ENCODE measurements around the gene UST.
"Not testable (repeated sequence)": the region's sequence is repeated elsewhere in the genome, so short reads cannot be mapped to it uniquely, and the experiment has no call there.

UST gene

DNA sequence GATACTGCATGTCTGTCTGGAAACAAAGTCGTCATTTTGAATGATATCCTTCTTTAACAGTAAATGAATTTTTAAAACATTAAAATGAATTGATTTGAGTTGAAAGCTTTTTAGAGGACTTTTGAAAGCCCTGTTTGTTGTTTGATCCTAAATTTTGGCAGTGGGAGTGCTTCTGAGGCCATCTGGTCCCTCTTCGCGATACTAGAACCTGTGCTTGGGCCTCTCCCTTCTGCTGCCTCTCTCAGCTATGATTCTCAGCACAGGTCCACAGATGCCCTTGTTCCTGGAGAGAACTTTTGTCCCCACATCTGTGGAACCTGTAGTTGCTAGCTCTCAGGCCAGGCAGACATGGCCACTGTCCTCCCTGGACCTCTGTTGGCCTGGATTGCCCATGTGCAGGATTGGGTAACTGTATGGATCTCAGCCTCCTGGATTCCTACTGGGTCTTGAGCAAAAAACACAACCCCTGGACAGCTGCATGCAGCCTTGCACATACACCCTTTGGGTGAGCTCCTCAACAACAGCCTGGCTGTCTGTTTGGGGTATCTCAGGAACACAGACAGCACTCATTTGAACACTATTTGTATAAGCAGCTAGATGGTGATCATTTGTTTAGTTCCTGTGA lies 21.9 kb downstream of the UST start:
- DNase-seq: no peak

DNA sequence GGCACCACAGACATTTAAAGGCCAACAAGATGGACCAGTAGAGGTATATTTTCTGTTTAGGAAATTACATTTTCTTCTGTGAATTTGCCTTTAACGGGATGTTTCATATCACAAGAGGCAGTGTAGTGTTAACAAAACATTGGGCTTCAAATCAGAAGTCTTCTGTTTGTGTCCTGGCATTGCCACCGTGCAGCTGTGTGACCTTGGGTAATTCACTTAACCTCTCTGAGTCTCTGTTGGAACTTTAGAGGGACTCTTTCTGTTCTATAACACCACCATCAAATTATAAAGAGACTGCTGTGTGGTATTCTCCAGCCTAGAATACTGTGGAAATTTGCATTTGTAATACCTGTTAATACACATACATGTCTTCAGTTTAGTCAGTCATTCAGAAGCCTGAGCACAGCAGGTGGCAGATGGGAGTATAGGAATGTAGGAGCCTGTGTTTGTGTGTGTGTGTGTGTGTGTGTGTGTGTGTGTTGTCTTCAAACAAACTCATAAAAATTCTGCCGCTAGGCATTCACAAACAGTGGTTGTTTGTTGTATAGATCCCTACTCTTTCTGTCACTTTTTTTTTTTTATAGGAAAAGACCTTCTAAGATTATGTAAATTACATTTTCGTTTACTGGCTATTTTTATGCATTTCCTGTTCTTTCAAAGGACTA lies 22.6 kb downstream of the UST start:
- DNase-seq: no peak

DNA sequence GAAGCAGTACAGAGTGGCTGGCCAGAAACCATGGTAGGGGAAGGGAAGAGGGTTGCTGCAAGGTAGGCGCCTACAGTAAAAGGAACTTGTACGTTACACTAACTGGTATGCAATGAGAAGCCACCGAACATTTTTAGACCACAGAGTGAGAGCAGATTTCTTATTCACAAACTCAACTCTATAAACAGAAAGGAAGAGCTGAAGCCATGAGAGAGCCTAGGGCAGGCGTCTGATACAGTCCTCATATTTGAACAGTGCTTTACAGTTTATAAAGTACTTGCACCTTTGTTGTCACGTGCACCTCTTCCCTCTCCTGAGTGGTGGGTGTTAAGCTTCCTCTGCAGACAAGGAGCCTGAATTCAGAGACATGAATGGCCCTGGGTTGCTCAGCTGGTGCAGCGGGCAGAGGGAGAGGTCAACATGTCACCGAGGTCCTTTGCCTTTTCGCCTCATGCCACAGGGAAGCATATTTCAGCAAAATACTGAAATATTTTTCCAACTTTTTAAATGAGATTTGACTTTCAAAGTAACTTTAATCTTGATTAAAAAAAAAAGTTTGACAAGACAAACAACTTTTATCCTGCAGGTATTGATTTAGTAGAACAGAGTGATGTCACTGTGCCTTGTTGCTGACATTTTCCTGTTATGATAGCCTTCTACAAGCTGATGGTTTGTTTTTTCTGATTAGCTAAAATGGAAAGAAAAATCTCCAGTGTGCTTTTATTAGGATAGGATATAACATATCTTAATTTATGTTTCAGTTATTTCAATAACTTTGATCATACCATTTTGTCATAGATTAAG lies 23.8 kb downstream of the UST start:
- no peak for DNase-seq

DNA sequence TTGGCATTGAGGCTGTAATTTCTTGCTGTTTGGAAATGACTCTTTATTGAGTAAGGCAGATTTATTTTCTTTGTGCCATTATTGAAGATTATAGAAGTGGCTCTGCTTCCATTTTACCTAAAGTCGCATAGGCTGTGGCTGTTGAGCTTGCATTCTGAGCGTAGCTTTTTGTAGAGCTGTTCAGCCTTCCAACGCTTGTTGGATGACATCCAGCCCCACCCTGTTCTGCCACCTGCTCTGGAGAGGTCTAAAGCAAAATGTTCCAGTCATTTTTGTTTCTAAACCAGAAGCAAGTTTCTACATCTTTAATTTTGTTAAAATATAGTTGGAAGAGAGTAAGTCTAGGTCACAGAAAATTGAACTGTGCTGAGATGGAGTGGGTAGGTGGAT lies 24.4 kb downstream of the UST start:
- DNase-seq: no peak

DNA sequence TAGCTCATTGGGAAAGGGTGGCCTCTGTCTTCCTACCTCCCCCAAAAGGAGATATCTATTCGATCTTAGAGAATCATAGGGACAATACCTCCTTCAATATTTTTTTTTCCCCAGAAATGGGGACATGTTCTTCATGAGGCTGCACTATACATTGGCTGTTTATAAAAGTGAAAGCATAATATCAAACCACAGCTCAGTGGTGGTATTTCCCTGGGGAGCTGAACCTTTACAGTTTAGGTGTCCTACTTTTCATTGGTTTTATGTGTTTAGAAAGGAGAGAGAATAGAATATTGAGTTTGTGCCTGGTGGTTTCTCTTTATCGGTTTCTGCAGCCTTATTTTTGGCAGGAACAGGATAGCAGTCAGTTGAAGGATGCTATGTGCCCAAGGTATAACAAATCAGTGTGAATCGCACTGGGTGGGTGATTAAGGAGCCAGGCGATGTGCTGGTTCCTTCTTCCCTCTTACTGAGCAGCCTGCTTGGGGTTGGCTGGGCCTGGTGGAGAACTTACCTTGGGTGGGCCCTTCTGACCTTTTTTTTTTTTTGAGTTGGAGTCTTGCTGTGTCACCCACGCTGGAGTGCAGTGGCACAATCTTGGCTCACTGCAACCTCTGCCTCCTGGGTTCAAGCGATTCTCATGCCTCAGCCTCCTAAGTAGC lies 25.2 kb downstream of the UST start:
- DNase-seq: no peak

DNA sequence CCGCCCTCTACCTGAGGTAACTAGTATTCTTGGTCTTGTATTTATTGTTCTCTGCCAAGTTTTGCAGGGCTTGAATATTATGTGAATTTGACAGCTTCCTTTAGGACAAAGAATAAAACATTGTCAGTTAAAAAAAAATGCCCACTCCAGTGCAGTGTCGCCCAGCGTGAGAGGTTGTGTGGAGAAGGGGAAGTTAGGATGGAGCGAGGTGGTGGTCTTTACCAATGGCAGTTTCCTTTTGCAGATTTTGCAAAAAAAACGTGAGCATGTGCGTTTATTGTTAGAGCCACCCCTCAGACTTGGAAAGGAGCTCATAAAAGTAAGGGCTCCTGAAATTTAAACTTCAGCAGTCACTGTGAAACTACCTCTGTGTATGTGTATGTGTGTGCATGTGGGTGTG lies 28.3 kb downstream of the UST start:
- DNase-seq: no peak

DNA sequence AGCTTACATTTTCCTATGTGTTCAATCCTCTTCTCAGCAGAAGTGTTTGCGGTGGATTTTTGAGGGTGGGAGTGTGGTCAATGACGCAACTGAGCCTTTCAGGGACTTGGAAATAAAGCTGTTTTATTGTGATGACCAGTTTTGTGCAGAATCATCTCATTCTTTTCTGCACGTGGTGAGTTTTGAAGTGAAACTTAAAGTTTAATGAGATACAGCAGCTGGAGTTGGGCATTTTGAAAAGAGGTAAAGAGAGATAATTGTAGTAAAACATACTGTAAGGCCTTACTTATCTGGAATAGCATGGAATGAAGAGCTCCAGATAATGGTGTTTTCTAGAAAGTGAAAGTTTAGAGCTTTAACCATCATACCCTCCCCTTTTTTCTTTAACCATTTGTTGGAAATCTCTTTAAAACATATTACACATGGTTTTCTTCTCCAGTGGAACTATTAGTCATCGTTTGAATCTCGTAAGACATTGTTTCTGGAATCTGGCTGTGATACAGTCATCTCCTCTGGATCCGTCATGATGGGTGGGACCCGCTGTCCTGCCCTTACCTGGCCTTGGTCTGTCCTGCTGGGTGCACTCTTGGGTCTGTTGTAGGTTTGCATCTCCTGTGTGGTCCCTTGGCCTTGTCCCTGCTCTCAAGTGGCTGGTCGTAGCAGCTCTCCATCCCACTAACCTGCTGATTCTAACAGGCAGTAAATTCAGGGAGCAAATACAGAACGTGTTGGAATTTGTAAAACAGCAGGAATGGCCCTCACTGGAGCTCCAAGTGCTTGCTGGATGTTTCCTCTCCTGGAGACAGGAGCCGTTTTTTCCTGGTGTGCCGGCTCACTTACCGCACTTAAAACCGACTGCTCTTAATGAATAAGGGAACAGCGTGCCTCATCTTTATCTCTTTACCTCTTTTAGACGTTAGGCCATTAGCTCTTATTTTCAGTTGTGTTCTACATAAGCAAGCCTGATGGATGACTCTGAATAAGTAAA lies 29.8 kb downstream of the UST start:
- DNase-seq: no peak

DNA sequence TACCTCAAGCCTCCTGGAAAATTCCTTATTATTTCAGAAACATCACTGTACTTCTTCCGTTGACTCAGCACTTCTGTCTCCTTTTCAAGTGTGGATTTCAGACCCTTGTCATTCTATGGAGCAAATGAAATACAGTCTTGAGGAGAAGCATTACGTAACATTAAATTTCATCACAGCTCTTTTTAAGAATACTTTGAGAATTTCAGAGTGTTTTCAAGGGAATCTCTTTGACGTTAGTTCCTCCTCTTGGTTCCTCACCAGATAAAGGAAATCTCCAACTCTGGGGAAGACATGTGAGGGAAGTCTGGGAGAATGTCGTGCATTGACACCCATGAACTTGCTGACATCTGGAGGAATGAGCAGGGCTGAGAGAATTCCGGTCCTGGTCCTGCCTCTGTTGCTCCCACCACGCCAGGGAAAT lies 32.3 kb downstream of the UST start:
- no peak for DNase-seq

DNA sequence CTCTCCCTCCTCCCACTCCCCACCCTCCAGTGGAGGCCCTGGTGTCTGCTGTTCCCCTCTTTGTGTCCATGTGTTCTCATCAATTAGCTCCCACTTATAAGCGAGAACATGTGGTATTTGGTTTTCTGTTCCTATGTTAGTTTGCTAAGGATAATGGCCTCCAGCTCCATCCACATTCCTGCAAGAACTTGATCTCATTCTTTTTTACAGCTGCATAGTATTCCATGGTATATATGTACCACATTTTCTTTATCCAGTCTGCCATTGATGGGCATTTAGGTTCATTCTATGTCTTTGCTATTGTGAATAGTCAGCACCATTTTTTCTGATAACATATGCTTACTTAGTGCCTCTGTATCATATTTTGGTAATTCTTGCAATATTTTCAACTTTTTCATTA lies 33.6 kb downstream of the UST start:
- DNase-seq: not testable (repeated sequence)

DNA sequence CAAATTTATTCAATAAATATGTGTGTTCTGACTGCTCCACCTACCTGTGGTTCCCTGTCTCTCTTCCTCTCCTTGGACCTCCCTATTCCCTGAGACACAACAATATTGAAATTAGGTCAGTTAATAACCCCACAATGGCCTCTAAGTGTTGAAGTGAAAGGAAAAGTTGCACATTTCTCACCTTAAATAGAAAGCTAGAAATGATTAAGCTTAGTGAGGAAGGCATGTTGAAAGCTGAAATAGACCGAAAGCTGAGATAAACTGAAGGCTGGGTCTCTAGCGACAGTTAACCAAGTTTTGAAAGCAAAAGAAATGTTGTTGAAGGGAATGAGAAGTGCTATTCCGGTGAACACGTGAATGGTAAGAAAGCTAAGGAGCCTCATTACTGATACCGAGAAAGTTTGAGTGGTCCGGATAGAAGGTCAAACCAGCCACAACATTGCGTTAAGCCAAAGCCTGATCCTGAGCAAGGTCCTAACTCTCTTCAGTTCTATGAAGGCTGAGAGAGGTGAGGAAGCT lies 34.1 kb downstream of the UST start:
- no peak for DNase-seq

DNA sequence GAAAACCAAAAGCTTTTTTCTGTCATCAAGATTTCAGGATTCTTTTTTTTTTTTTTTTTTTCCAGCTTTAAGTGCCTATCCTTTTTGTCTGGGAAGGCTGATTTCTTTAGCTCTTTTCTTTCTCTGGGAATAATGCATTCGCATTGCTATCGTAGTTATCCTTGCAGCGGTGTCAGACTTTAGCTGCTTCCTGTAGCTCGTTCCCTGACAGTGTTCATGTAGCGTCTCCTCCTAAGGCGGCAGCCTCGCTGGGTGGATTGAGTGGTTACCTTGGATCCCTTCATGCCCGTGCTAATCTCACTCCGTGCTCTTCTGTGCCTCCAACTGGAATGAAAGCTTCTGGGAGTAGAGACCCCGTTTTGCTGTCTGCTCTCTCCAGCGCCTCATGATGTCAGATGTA lies 43.1 kb downstream of the UST start:
- no peak for DNase-seq

DNA sequence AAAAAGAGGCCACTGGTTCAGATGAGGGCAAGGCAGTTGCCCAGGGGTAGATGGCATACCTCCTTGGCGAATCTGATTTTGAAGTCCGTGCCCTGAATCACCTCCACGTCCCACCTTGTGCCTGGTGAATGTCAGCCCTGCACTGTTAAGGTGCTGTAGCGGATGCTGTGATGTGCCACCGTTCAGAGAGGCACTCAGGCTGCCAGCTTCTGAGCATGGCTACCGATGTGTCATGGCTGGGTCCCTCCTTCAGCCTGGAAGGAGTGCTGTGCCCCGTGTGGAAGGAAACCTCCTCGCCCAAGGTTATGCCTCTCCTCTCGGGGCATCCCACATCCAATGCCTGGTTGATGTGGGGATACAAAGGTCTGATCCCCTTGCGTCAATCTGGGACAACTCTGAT lies 43.6 kb downstream of the UST start:
- DNase-seq: no peak

DNA sequence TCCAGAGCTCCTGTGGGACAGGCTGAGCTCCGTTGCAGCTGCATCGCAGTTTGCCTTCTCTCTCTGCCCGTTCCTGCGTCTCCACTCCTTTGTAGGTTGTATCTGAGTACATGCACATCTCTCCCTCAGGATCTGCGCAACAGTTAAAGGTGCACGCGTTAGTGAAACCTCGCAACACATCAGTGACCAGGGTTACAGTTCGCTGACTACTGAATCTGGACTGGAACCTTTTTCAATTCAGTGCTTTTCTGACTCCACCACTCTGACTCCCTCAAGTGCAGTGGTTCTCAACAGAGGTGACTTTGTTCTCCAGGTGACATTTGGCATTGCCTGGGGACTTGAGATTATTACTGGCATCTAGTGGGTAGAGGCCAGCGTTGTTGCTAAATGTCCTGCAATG lies 44.0 kb downstream of the UST start:
- DNase-seq: no peak

DNA sequence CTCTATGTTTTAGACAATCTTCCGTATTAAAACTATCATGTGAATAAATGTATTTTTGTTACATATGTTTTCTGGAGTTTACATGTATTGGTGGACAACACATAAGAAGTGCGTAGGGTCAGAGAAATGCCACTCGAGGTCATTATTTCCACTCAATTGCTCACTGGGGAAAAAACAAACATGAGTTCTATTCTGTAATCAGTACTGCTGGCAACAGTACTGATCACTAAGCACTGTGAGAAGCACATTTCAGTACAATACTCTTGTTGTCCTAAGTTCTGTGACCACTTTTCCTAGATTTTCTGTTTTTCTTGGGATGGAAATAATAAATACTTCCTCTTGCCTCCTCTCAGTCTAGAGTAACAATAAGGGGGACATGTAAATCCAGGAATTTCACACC lies 44.5 kb downstream of the UST start:
- no peak for DNase-seq

DNA sequence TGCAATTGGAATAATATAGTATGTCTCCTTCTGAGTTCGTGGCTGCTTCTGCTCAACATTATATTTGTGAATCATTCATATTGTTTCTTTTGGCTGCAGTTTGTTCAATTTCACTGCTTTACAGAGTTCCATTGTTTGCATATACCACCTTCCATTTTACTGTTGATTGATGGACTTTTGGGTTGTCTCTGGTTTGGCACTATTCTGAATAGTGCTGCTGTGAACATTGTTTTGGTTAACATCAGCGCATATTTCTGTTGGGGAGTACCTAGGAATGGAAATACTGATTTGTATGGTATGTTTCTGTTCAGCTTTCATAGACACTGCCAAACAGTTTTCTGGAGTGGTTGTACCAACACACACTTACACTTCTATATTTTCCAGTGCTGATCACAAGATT lies 46.9 kb downstream of the UST start:
- DNase-seq: no peak

DNA sequence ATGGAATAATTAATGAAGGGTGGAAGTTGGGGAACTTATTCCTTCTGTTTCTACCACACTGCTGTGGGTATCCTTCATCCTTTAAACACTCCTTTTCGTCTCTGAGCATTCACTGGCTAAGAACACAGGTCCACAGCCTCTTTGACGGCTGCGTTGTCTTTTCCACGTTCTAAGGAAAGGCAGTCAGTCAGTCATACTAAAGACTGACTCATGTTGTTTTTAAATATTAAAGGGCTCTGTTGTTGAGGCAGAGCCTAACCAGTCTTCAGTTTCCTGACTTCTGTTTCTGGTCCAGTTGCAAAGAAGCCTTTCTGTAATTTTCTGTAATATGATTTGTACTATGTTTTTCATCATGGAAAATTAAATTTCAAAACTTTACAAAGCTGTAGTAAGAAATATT lies 48.0 kb downstream of the UST start:
- no peak for DNase-seq

DNA sequence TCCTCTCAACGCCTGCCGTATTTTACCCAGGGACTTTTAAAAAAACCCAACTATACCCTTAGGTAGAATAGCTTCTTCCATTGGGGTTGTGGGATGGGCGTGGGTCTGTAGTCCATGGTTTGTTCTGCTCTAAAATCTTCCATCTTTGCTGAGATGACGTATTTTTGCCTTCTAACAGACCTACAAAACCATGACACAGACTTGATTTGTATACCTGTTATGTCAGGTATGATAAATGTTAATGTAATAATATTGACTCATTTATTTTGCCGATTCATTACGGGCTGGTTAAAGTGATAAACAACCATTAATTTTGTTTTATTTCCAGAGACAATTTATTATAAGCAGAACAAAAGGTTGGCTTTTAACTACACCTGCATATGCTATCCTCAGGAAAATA lies 48.7 kb downstream of the UST start:
- DNase-seq: no peak

DNA sequence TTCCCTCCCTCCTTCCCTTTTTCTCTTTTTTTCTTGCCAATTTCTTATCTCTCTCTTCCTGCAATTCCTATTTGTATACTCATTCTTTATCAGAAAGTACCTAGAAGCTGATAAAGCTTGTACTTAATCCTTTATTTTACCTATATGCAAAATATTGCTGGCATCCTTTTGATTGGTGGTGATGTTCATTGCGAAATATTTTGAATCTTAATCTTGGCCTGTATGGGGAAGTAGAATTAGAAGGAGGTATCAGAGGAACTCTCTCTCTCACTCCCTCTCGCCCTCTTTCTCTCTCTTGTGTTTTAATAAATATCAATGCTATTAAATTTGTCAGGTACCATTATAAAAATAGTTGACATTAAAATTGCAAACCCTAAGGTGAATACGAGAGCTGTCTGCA lies 52.8 kb downstream of the UST start:
- no peak for DNase-seq

DNA sequence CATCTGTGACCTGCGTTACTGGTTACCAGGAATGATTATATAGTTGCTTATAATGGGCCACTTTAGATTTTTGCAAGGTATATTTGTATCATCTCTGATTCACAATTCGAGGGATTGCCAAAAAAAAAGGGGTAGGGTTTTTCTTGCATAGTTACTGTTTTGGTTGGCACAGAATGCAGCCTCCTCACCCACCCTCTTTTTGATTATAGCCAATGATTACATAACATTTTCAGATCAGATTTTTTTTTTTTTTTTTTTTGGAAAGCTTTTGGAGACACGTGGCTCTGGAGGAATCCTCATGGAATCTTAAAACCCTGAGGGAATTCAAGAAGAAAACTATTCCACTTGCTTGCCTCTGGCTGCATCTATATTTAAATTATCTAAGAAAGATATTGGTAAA lies 53.7 kb downstream of the UST start:
- no peak for DNase-seq

DNA sequence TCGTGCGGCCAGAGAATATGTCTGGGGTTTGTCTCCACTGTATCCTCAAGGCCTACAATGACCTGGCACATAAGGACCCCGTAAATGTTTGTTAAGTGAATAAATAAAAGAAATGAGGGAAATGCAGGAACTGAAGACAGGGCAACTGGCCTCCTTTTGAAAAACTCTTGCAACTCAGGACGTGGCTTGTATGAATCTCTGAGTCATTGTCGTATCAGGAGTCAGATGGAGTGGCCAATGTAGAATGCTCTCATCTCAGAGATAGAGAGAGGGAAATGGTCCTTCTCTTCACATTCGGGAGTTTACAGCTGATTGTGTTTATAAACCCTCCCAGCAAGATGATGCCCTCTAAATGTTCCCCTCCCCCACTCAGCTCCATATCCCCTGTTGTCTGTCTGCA lies 57.1 kb downstream of the UST start:
- no peak for DNase-seq

DNA sequence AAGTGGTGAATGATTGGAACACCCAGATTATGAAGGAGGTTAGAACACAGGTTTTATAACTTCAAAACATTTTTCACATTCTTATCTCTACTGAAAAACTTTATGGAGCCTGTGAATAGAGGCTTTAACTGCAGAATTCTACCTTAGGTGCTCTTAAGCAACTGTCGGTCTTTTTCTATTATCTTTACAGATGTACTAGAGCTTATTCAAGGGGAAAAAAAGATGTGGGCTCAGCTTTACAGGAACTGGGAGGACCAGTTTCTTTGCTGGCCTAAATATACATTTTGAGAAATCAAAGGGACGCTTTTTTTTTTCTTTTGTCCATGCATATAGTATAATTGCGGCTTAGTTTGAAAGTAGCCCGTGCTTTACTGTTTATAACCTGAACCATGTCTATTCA lies 58.9 kb downstream of the UST start:
- DNase-seq: no peak

DNA sequence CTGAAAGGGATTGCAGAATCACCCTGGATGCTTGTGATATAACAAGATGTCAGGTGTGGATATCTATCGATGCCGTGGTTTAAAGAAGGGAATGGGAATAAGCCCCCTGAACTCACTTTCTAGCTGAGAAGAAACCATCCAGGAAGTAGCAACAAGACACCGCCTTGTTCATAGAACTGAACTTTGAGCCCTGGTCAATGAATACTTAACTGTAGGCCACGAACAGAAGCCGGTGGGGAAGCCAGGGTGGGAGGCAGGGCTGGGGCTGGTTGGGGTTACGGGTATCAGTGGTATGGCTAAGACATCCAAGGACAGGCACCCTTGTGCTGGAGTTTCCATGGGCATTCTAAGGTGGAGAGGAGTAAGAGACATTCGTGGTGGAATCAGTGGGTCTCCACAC lies 61.0 kb downstream of the UST start:
- no peak for DNase-seq
